NCI-H2196 (cell line): ENCODE data around the gene CEP131.
A peak's percentile ranks its signal among the peaks of the same experiment; 100 is the strongest.
"Not testable (repeated sequence)": the region's sequence is repeated elsewhere in the genome, so short reads cannot be mapped to it uniquely, and the experiment has no call there.

Source experiments
- DNase-seq: peaks from one replicate; lab custom pipeline; 2025; ENCODE audit not compliant: unreplicated experiment; lab: John Stamatoyannopoulos, UW

The CEP131 gene

DNA sequence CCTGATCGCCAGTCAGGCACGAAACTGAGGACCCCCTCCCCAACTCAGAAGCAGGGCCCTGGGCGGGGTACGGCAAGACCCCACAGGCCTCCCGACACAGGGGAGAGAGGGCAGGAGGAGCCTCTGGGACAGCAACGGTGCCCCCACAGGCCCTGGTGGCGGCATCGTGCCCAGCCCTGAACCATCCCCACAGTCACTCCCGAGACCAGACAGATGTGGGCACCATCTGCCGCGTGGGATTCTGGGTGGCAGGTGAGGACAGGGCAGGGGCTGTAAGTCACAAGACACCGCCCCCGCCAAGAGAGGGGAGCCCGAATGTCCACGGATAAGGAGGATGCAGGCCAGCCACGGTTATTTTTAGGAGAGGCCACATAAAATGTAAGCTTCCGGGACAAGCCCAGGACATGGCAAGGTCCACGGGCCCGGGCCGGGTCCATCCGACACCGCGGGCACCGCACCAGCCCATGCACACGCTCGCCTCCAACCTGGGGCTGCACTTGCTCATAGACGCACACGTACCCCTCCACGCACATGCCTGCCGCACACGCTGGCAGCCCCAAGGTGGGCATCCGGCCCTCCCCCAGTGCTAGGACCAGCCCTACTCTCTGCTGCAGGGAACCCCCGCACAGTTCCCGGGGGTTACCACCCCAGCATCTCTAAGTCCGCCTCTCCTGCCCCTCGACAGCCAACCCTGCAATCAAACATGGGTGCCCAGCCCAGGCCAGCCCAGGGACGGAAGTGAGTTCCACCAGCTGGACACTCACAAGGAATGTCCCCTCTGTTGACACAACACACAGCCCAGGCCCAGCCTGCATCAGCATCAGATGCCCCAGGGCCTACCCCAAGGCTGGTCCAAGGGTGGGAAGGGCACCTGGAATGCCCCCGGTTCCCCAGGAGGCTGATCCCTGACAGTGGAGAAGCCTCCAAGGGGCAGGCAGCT, 65.6 kb downstream of the CEP131 start:
- no peak for DNase-seq

GRCh38 chr17:81154961-81155360, 67.8 kb downstream of the CEP131 start:
- no peak for DNase-seq

DNA sequence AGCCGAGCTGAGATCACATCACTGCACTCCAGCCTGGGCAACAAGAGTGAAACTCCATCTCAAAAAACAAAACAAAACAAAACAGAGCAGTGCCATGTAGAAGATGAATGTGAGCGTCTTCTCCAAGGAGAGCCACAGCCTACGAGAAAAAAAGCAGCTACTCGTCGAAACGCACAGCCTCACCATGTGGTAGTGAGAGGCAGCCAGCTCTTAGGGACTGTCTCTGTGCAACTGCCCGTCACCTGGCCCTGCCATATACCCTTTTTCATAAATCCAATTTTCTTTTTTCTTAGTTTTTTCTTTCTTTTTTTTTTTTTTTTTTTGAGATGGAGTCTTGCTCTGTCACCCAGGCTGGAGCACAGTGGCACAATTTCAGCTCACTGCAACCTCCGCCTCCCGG, 68.7 kb downstream of the CEP131 start:
- DNase-seq: not testable (repeated sequence)

GRCh38 chr17:81153340-81153803, 69.4 kb downstream of the CEP131 start:
- DNase-seq: no peak

DNA sequence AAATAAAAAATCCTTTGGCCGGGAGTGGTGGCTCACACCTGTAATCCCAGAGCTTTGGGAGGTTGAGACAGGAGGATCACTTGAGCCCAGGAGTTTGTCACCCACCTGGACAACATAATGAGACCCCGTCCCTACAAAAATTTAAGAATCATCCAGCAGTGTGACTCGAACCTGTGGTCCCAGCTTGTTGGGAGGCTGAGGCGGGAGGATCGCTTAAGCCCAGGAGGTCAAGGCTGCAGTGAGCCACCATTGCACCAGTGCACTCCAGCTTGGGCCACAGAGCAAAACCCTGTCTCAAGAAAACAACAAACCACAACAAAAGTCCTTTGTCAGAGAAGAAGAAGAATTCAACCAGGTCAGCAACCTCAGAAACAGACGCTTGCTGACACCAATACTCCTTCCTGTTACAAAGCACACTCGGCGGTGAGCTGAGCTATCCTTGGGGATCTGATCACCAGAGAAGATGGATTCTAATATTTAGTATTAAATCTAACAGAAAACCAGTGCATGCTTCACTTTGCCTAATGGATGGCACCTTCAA, 70.4 kb downstream of the CEP131 start:
- DNase-seq: no peak

DNA sequence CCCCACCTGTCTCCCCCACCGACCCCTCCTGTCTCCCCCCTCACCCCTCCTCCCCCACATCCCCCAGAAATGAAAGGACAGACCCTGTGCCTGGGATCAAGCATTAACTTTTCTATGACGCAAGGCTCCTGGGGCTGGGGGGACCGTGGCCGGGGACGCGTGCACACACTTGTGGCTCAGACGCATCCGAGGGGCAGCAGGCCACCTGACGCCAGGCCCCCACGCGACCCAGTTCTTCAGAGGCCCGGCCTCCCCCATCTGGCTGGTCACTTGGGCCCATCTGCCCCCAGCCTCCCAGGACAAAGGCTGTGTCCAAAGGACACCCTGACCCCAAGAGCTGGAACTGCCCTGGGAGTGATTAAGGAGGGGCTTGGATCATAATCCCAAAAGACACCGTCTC, 71.5 kb downstream of the CEP131 start:
- DNase-seq: no peak

GRCh38 chr17:81150377-81151077, 72.2 kb downstream of the CEP131 start:
- DNase-seq: no peak

- DNase-seq: no peak
Measured at GRCh38 chr17:81148986-81149533, 73.7 kb downstream of the CEP131 start.

DNA sequence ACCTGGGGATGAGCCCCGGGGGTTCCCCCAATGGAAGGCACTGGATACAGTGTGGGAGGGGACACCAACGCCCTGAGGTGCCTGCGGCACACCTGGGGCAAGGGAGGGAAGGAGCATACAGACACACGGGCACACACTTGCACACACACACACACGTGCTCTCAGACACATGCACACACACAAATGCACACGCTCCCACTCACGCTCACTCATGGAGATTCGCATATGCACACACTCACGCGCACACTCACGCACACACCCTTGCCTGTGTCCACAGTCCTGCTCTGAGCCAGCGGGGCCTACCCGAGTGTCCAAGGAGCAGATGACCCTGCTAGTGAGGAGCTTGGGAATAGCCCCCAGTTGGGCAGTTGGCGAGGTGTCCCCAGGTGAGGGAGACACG, 74.2 kb downstream of the CEP131 start:
- DNase-seq: no peak

GRCh38 chr17:81147701-81148100, 75.1 kb downstream of the CEP131 start:
- no peak for DNase-seq

GRCh38 chr17:81146208-81146607, 76.6 kb downstream of the CEP131 start:
- DNase-seq: not testable (repeated sequence)

DNA sequence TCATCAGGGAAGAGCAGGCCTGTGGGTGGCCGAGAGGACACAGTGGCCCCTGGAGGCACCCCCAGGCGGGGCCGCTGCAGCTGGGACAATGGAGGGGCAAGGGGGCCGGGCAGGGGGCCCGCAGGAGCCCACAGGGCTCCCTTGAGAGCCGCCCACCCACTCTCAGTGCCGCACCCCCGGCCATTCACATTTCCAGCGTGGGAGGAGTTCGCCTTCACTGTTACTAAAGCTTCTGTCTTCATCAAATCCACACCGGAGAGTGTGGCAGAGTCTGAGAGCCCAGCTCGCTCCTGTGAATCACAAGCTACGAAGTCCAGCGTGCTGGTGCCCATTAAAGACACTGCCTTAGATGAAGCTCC, 78.4 kb downstream of the CEP131 start:
- no peak for DNase-seq

DNA sequence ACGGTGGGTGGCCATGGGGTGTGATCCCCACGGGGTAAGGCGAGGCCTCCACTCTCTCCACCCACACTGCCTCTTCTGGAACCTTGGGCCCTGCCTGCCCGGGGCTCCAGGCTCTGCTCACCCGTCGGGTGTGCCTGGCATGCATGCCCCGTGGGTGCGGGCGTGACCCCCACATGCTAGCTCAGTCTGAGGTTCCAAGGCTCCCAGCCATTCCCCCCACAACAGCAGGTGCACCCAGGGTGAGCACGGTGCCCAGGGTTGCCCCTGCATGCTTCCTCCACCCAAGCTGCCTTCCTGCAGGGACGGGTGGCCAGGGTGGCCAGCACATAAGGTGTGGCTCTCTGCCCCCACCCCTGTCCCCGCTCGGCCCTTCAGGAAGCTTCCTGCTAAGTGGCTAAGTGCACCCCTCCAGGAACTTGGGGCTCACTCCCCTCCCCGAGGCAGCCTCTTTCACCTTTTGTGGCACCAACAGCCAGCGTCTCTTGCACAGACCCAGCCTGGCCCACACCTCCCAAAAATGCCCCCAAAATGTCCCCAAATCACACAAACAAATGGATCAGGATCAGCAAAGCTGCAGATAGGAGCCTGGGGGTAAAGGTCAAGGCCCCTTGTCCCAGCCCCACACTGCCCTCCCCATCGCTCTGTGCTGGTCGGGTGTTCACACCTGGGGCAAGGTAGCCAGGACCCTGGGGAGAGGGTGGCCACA, 78.9 kb downstream of the CEP131 start:
- no peak for DNase-seq

DNA sequence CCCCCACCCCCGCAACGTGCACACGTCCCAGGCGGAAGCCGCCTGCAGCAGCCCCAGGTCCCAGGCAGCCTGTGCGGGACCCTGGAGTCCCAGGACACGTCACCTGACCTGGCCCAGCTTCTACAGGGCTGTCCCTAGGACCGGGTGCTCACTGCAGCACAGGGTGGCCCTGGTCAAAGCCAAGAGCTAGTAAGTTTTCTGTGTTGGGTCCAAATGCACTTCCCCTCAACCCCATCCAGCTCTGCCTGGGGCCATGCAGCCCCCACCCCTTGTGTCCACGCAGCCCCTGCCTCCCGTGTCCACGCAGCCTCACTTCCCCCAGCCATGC, 79.6 kb downstream of the CEP131 start:
- no peak for DNase-seq

GRCh38 chr17:81142301-81143199, 80.2 kb downstream of the CEP131 start:
- peak; percentile 97 for DNase-seq

GRCh38 chr17:81140695-81141094, 82.1 kb downstream of the CEP131 start:
- no peak for DNase-seq

- DNase-seq: no peak
Measured at GRCh38 chr17:81140018-81140417, 82.7 kb downstream of the CEP131 start.
